HG02981 (cell line): ENCODE data around the gene TIMP3.

ENCODE experiments used
- ATAC-seq: cut with Tn5 transposase; IDR thresholded peaks from one replicate; pipeline ENCODE4 v1.9.1; 2021; ENCODE audit warnings: mild to moderate bottlenecking, moderate library complexity; ENCODE audit not compliant: unreplicated experiment

TIMP3 gene

GRCh38 chr22:32827049-32827602 is 25.6 kb downstream of the TIMP3 start:
- ATAC-seq: no peak

GRCh38 chr22:32828150-32828549 is 26.6 kb downstream of the TIMP3 start:
- ATAC-seq: no peak

- ATAC-seq: no peak
Measured at GRCh38 chr22:32828561-32828960, 27.1 kb downstream of the TIMP3 start.

GRCh38 chr22:32829451-32829851 is 27.9 kb downstream of the TIMP3 start:
- ATAC-seq: no peak

- no peak for ATAC-seq
Measured at GRCh38 chr22:32830473-32830872, 29.0 kb downstream of the TIMP3 start.

GRCh38 chr22:32830957-32831356 is 29.5 kb downstream of the TIMP3 start:
- no peak for ATAC-seq

GRCh38 chr22:32831584-32831983 is 30.1 kb downstream of the TIMP3 start:
- ATAC-seq: no peak

GRCh38 chr22:32832174-32832573 is 30.7 kb downstream of the TIMP3 start:
- no peak for ATAC-seq

- no peak for ATAC-seq
Measured at GRCh38 chr22:32836280-32837123, 35.0 kb downstream of the TIMP3 start.

GRCh38 chr22:32837142-32837541 is 35.6 kb downstream of the TIMP3 start:
- no peak for ATAC-seq

- no peak for ATAC-seq
Measured at GRCh38 chr22:32837803-32838202, 36.3 kb downstream of the TIMP3 start.

GRCh38 chr22:32839831-32840584 is 38.5 kb downstream of the TIMP3 start:
- no peak for ATAC-seq

- ATAC-seq: no peak
Measured at GRCh38 chr22:32841175-32841574, 39.7 kb downstream of the TIMP3 start.

GRCh38 chr22:32842486-32842885 is 41.0 kb downstream of the TIMP3 start:
- ATAC-seq: no peak

- no peak for ATAC-seq
Measured at GRCh38 chr22:32843300-32843699, 41.8 kb downstream of the TIMP3 start.

GRCh38 chr22:32844251-32844650 is 42.7 kb downstream of the TIMP3 start:
- ATAC-seq: no peak

- ATAC-seq: no peak
Measured at GRCh38 chr22:32846780-32847491, 45.4 kb downstream of the TIMP3 start.

GRCh38 chr22:32848226-32848625 is 46.7 kb downstream of the TIMP3 start:
- ATAC-seq: no peak

- no peak for ATAC-seq
Measured at GRCh38 chr22:32849501-32849900, 48.0 kb downstream of the TIMP3 start.

GRCh38 chr22:32850157-32850556 is 48.7 kb downstream of the TIMP3 start:
- no peak for ATAC-seq
